HEK293 (cell line): ENCODE measurements around the gene RRAS.

Experiments
- GLIS1 ChIP-seq: fragments of 450-650 bp; formaldehyde crosslinking; IDR thresholded peaks from 2 replicates; pipeline ENCODE4 v1.5.1; 2016; ENCODE audit warnings: missing biosample characterization, missing genetic modification characterization
- OSR2 ChIP-seq: fragments of 450-650 bp; formaldehyde crosslinking; IDR thresholded peaks from 2 replicates; pipeline ENCODE4 v1.5.1; 2016; ENCODE audit warnings: missing biosample characterization, missing genetic modification characterization
- PRDM1 ChIP-seq: fragments of 450-650 bp; formaldehyde crosslinking; IDR thresholded peaks from 2 replicates; pipeline ENCODE4; 2016; ENCODE audit warnings: missing biosample characterization, missing genetic modification characterization
- SALL2 ChIP-seq: fragments of 450-650 bp; formaldehyde crosslinking; IDR thresholded peaks from 2 replicates; pipeline ENCODE4 v1.5.0; 2017; ENCODE audit warnings: missing biosample characterization, mild to moderate bottlenecking, missing genetic modification characterization, borderline replicate concordance
- SP3 ChIP-seq: fragments of 450-650 bp; formaldehyde crosslinking; IDR thresholded peaks from 2 replicates; pipeline ENCODE4 v1.5.1; 2016; ENCODE audit warnings: missing biosample characterization, missing genetic modification characterization
- ZFP41 ChIP-seq: fragments of 450-650 bp; formaldehyde crosslinking; IDR thresholded peaks from 2 replicates; pipeline ENCODE4 v1.5.1; 2016; ENCODE audit warnings: missing biosample characterization, missing genetic modification characterization, borderline replicate concordance
- ZNF155 ChIP-seq: fragments of 450-650 bp; formaldehyde crosslinking; IDR thresholded peaks from 2 replicates; pipeline ENCODE4 v1.5.1; 2016; ENCODE audit warnings: missing biosample characterization, missing genetic modification characterization
- ZNF174 ChIP-seq: fragments of 450-650 bp; formaldehyde crosslinking; IDR thresholded peaks from 2 replicates; pipeline ENCODE4 v1.5.0; 2017; ENCODE audit warnings: missing biosample characterization, mild to moderate bottlenecking, missing genetic modification characterization
- ZNF23 ChIP-seq: fragments of 450-650 bp; formaldehyde crosslinking; IDR thresholded peaks from 2 replicates; pipeline ENCODE4 v1.5.1; 2016; ENCODE audit warnings: missing biosample characterization, missing genetic modification characterization, borderline replicate concordance
- ZNF274 ChIP-seq, 2 experiments: fragments of 200-500 bp in 1 of 2; fragments of 450-650 bp in 1 of 2; sonication (Bioruptor generic) in 1 of 2; formaldehyde crosslinking in 1 of 2; IDR thresholded peaks; 2 replicates each; pipeline versions ENCODE4 v1.5.1 to v1.6.1; 2014 to 2016; ENCODE audit warnings: borderline replicate concordance in 1 of 2, inconsistent platforms in 1 of 2, low read length in 1 of 2, missing biosample characterization in 1 of 2, missing genetic modification characterization in 1 of 2
- ZNF324 ChIP-seq: fragments of 450-650 bp; formaldehyde crosslinking; IDR thresholded peaks from 2 replicates; pipeline ENCODE4 v1.5.1; 2016; ENCODE audit warnings: missing biosample characterization, missing genetic modification characterization
- ZNF341 ChIP-seq: fragments of 450-650 bp; formaldehyde crosslinking; IDR thresholded peaks from 2 replicates; pipeline ENCODE4; 2016; ENCODE audit warnings: low read depth, missing biosample characterization, missing genetic modification characterization
- ZNF510 ChIP-seq: fragments of 450-650 bp; formaldehyde crosslinking; IDR thresholded peaks from 2 replicates; pipeline ENCODE4 v1.5.1; 2018; ENCODE audit warnings: mild to moderate bottlenecking, missing genetic modification characterization, missing biosample characterization; ENCODE audit not compliant: insufficient replicate concordance
- ZNF558 ChIP-seq: fragments of 450-650 bp; formaldehyde crosslinking; IDR thresholded peaks from 2 replicates; pipeline ENCODE4 v1.5.1; 2016; ENCODE audit warnings: missing biosample characterization, missing genetic modification characterization
- ZNF664 ChIP-seq: fragments of 450-650 bp; formaldehyde crosslinking; IDR thresholded peaks from 2 replicates; pipeline ENCODE4 v1.5.1; 2016; ENCODE audit warnings: missing biosample characterization, missing genetic modification characterization
- ZNF701 ChIP-seq: fragments of 450-650 bp; formaldehyde crosslinking; IDR thresholded peaks from 2 replicates; pipeline ENCODE4 v1.5.1; 2016; ENCODE audit warnings: missing biosample characterization, missing genetic modification characterization
- ZNF791 ChIP-seq: fragments of 450-650 bp; formaldehyde crosslinking; IDR thresholded peaks from 2 replicates; pipeline ENCODE4 v1.5.1; 2016; ENCODE audit warnings: missing biosample characterization, missing genetic modification characterization
- ZNF837 ChIP-seq: fragments of 450-650 bp; formaldehyde crosslinking; IDR thresholded peaks from 2 replicates; pipeline ENCODE4 v1.5.1; 2016; ENCODE audit warnings: missing biosample characterization, missing genetic modification characterization
- TF ChIP-seq, protein P1 (sequence below): fragments of 450-650 bp; formaldehyde crosslinking; IDR thresholded peaks from 2 replicates; pipeline ENCODE4 v1.5.1; 2016; ENCODE audit warnings: missing biosample characterization, missing genetic modification characterization
- TF ChIP-seq, protein P2 (sequence below): fragments of 450-650 bp; formaldehyde crosslinking; IDR thresholded peaks from 2 replicates; pipeline ENCODE4 v1.5.1; 2016; ENCODE audit warnings: missing biosample characterization, missing genetic modification characterization, low read depth
- TF ChIP-seq, protein P3 (sequence below): fragments of 450-650 bp; formaldehyde crosslinking; IDR thresholded peaks from 2 replicates; pipeline ENCODE4 v1.5.1; 2016; ENCODE audit warnings: missing biosample characterization, missing genetic modification characterization, low read depth

The RRAS gene

DNA sequence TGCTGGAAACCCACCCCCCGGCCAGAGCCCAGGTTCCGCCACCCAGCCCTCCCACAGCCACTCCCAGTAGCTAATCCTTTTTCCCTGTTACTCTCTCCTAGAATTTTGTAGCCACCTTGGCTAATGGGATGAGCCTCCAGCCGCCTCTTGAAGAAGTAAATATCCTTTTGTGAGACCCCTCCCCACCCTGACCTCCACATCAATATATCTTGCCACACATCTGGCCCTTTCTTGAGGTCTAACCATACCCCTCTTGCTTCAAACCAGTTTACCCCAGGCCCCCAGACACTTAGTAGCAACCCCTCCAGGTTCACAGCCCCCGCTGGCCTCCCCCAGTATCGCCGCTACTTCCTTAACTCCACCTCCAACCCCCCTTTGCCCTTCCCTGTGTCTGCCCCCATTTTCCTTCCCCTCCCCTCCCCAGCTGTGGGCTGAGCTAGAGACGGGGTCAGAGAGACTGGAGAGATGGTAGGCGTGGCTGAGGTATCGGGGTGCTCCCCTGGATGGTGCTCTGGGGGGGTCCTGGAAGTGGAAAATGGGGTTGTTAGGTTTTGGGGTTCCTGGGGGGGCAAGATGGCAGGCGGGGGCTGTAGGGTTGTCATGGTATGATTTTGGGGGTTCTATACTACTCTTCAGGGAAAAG lies 39.9 kb upstream of the RRAS start (continued):
- TF ChIP-seq ZNF510 (tag by site-specific recombination) = no peak
- no peak for TF ChIP-seq ZNF324 (tag by site-specific recombination)
- TF ChIP-seq GLIS1 (tag by site-specific recombination) = 0 out of 2 replicates have a peak, but pooled peaks have one; percentile 4
- no peak for TF ChIP-seq ZNF274 (IDR thresholded peaks at IDR 0.05; ENCODE audit: low read length)
- TF ChIP-seq ZNF274 (tag by site-specific recombination; IDR thresholded peaks at IDR 0.05; ENCODE audit: borderline replicate concordance) = no peak
- TF ChIP-seq ZNF155 = no peak
- TF ChIP-seq PRDM1 = no peak
- no peak for TF ChIP-seq ZFP41 (tag by site-specific recombination)
- 0 out of 2 replicates have a peak, but pooled peaks have one; percentile 13 for TF ChIP-seq OSR2 (tag by site-specific recombination)
- no peak for TF ChIP-seq ZNF837 (tag by site-specific recombination)
- TF ChIP-seq ZNF701 (tag by site-specific recombination) = no peak
- TF ChIP-seq, protein P1, sequence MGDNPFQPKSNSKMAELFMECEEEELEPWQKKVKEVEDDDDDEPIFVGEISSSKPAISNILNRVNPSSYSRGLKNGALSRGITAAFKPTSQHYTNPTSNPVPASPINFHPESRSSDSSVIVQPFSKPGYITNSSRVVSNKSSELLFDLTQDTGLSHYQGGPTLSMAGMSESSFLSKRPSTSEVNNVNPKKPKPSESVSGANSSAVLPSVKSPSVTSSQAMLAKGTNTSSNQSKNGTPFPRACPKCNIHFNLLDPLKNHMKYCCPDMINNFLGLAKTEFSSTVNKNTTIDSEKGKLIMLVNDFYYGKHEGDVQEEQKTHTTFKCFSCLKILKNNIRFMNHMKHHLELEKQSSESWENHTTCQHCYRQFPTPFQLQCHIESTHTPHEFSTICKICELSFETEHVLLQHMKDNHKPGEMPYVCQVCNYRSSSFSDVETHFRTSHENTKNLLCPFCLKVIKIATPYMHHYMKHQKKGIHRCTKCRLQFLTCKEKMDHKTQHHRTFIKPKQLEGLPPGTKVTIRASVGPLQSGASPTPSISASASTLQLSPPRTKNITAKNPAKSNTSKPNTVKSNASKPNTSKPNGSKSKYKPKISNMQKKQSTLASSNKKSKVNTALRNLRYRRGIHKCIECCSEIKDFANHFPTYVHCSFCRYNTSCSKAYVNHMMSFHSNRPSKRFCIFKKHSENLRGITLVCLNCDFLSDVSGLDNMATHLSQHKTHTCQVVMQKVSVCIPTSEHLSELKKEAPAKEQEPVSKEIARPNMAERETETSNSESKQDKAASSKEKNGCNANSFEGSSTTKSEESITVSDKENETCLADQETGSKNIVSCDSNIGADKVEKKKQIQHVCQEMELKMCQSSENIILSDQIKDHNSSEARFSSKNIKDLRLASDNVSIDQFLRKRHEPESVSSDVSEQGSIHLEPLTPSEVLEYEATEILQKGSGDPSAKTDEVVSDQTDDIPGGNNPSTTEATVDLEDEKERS (tag by site-specific recombination) = no peak
- no peak for TF ChIP-seq ZNF341 (tag by site-specific recombination)
- no peak for TF ChIP-seq ZNF23
- no peak for TF ChIP-seq ZNF558 (tag by site-specific recombination)
- TF ChIP-seq, protein P2, sequence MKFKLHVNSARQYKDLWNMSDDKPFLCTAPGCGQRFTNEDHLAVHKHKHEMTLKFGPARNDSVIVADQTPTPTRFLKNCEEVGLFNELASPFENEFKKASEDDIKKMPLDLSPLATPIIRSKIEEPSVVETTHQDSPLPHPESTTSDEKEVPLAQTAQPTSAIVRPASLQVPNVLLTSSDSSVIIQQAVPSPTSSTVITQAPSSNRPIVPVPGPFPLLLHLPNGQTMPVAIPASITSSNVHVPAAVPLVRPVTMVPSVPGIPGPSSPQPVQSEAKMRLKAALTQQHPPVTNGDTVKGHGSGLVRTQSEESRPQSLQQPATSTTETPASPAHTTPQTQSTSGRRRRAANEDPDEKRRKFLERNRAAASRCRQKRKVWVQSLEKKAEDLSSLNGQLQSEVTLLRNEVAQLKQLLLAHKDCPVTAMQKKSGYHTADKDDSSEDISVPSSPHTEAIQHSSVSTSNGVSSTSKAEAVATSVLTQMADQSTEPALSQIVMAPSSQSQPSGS (tag by site-specific recombination) = no peak
- TF ChIP-seq ZNF791 (tag by site-specific recombination) = no peak
- peak; percentile 29 for TF ChIP-seq SP3 (tag by site-specific recombination)
- no peak for TF ChIP-seq SALL2 (tag by site-specific recombination)
- no peak for TF ChIP-seq ZNF174 (tag by site-specific recombination)
- TF ChIP-seq, protein P3, sequence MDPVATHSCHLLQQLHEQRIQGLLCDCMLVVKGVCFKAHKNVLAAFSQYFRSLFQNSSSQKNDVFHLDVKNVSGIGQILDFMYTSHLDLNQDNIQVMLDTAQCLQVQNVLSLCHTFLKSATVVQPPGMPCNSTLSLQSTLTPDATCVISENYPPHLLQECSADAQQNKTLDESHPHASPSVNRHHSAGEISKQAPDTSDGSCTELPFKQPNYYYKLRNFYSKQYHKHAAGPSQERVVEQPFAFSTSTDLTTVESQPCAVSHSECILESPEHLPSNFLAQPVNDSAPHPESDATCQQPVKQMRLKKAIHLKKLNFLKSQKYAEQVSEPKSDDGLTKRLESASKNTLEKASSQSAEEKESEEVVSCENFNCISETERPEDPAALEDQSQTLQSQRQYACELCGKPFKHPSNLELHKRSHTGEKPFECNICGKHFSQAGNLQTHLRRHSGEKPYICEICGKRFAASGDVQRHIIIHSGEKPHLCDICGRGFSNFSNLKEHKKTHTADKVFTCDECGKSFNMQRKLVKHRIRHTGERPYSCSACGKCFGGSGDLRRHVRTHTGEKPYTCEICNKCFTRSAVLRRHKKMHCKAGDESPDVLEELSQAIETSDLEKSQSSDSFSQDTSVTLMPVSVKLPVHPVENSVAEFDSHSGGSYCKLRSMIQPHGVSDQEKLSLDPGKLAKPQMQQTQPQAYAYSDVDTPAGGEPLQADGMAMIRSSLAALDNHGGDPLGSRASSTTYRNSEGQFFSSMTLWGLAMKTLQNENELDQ (tag by site-specific recombination) = no peak
- TF ChIP-seq ZNF664 (tag by site-specific recombination) = no peak
